Uterus (tissue), 2 donors: ENCODE results near the gene HTT.

Experiments
- POLR2A ChIP-seq, 2 donors: fragments of 450-650 bp; IDR thresholded peaks; one replicate each; pipeline ENCODE4 v1.6.1; 2016; ENCODE audit warnings: antibody characterized with exemption in 2 of 2, mild to moderate bottlenecking in 1 of 2, moderate library complexity in 1 of 2
- TF ChIP-seq, protein P1 (sequence below), 4 experiments: fragments of 200-600 bp in 2 of 4; fragments of 450-650 bp in 2 of 4; sonication (generic) in 2 of 4; IDR thresholded peaks; one replicate each; pipeline ENCODE4 v1.5.1; 2016 to 2019; ENCODE audit warnings: antibody characterized with exemption in 4 of 4, mild to moderate bottlenecking in 2 of 4, moderate library complexity in 1 of 4

DNA sequence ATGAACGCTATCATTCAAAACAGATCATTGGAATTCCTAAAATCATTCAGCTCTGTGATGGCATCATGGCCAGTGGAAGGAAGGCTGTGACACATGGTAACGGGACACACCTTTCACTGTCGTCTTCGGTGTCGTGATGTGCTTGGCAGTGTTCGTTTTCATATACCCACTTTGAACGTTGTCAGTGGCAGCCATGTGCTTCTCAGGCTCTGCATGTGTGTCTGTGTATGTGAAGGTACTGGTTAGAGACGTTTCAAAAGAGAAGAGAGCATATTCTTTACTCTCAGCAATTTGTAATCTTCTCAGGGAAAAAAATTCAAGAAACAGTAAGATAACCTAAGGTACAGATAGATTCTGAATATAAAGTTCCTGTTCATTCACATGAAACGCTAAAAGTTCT is 103.9 kb downstream of the HTT start:
- TF ChIP-seq, protein P1, sequence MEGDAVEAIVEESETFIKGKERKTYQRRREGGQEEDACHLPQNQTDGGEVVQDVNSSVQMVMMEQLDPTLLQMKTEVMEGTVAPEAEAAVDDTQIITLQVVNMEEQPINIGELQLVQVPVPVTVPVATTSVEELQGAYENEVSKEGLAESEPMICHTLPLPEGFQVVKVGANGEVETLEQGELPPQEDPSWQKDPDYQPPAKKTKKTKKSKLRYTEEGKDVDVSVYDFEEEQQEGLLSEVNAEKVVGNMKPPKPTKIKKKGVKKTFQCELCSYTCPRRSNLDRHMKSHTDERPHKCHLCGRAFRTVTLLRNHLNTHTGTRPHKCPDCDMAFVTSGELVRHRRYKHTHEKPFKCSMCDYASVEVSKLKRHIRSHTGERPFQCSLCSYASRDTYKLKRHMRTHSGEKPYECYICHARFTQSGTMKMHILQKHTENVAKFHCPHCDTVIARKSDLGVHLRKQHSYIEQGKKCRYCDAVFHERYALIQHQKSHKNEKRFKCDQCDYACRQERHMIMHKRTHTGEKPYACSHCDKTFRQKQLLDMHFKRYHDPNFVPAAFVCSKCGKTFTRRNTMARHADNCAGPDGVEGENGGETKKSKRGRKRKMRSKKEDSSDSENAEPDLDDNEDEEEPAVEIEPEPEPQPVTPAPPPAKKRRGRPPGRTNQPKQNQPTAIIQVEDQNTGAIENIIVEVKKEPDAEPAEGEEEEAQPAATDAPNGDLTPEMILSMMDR (IDR thresholded peaks at IDR 0.05) = no peak
- TF ChIP-seq POLR2A (IDR thresholded peaks at IDR 0.05) = no peak
